ENCODE measurements around the gene RHBDD1. TPM values are rescaled to one million over a fixed set of nuclear protein-coding genes. Genes with fewer than 3 reads are reported as not detected.
"Not testable (repeated sequence)": the region's sequence is repeated elsewhere in the genome, so short reads cannot be mapped to it uniquely, and the experiment has no call there.

The RHBDD1 gene
- total RNA-seq, 1 donor from 2014 or later: 31.3 TPM

GRCh38 chr2:226829721-226830631 is 5.9 kb upstream of the RHBDD1 start:
- Histone ChIP-seq H3K27me3 (ENCODE audit: insufficient read depth, low read length) (no peaks in the 10 kb centered on the region), H4K20me1 (ENCODE audit: insufficient read depth, low read length) (no peaks in the 10 kb centered on the region), H3K4me1 (ENCODE audit: insufficient read depth, low read length) (no peaks in the 10 kb centered on the region), H3K9me3 (ENCODE audit: insufficient read depth, low read depth, low read length) (no peaks in the 10 kb centered on the region), H3K36me3 (ENCODE audit: insufficient read depth, low read length) (no peaks in the 10 kb centered on the region), H3K27ac (ENCODE audit: low read depth, low read length) (no peak overlapping the region), H3K4me3 (ENCODE audit: insufficient read depth, low read depth, low read length) (no peak overlapping the region), H3K79me2 (ENCODE audit: insufficient read depth, low read length) (no peaks in the 10 kb centered on the region), H3K9ac (ENCODE audit: low read length) (no peak overlapping the region), H3K4me2 (ENCODE audit: low read length) (no peak overlapping the region), H2AFZ (ENCODE audit: low read depth, low read length) (no peak overlapping the region)
- FAIRE-seq (no peak), DNase-seq (ENCODE audit: low read depth) (no peak)
- no peaks in the 10 kb centered on the region for H3K9me3 Mint-ChIP-seq (ENCODE audit: unreplicated experiment)
- H3K4me3 Mint-ChIP-seq (ENCODE audit: unreplicated experiment): no peak overlapping the region
- no peaks in the 10 kb centered on the region for H3K36me3 Mint-ChIP-seq (ENCODE audit: low read depth, unreplicated experiment)
- TF ChIP-seq EZH2 (IDR thresholded peaks at IDR 0.05; ENCODE audit: insufficient read depth, low read length) (no peak), CTCF (IDR thresholded peaks at IDR 0.05; ENCODE audit: insufficient read depth, low read depth, low read length) (no peak)
- H3K27me3 Mint-ChIP-seq (ENCODE audit: low read depth, unreplicated experiment): no peaks in the 10 kb centered on the region
- no peak overlapping the region for H3K27ac Mint-ChIP-seq (ENCODE audit: unreplicated experiment)
- no peaks in the 10 kb centered on the region for H3K4me1 Mint-ChIP-seq (ENCODE audit: low read depth, unreplicated experiment)

- Mint-ChIP-seq H3K9me3 (ENCODE audit: unreplicated experiment) (no peaks in the 10 kb centered on the region), H3K27me3 (ENCODE audit: low read depth, unreplicated experiment) (no peaks in the 10 kb centered on the region), H3K36me3 (ENCODE audit: low read depth, unreplicated experiment) (no peaks in the 10 kb centered on the region), H3K4me3 (ENCODE audit: unreplicated experiment) (no peak overlapping the region), H3K4me1 (ENCODE audit: low read depth, unreplicated experiment) (no peaks in the 10 kb centered on the region), H3K27ac (ENCODE audit: unreplicated experiment) (no peak overlapping the region)
- H3K9me3 ChIP-seq (ENCODE audit: insufficient read depth, low read depth, low read length): no peaks in the 10 kb centered on the region
- DNase-seq (ENCODE audit: low read depth) (no peak), FAIRE-seq (no peak)
- H3K36me3 ChIP-seq (ENCODE audit: insufficient read depth, low read length): no peaks in the 10 kb centered on the region
- H3K9ac ChIP-seq (ENCODE audit: low read length): no peak overlapping the region
- no peak overlapping the region for H3K27ac ChIP-seq (ENCODE audit: low read depth, low read length)
- H4K20me1 ChIP-seq (ENCODE audit: insufficient read depth, low read length): no peaks in the 10 kb centered on the region
- no peak overlapping the region for H3K4me2 ChIP-seq (ENCODE audit: low read length)
- H3K4me3 ChIP-seq (ENCODE audit: insufficient read depth, low read depth, low read length): no peak overlapping the region
- TF ChIP-seq CTCF (IDR thresholded peaks at IDR 0.05; ENCODE audit: insufficient read depth, low read depth, low read length): no peak
- TF ChIP-seq EZH2 (IDR thresholded peaks at IDR 0.05; ENCODE audit: insufficient read depth, low read length): no peak
- H3K4me1 ChIP-seq (ENCODE audit: insufficient read depth, low read length): peaks cover 5% of the 10 kb centered on the region
- H2AFZ ChIP-seq (ENCODE audit: low read depth, low read length): no peak overlapping the region
- no peaks in the 10 kb centered on the region for H3K79me2 ChIP-seq (ENCODE audit: insufficient read depth, low read length)
- H3K27me3 ChIP-seq (ENCODE audit: insufficient read depth, low read length): no peaks in the 10 kb centered on the region
Observed at GRCh38 chr2:226831266-226831665, 4.6 kb upstream of the RHBDD1 start.

GRCh38 chr2:226832061-226832460 is 3.8 kb upstream of the RHBDD1 start:
- Histone ChIP-seq H3K4me3 (ENCODE audit: insufficient read depth, low read depth, low read length) (no peak overlapping the region), H3K27me3 (ENCODE audit: insufficient read depth, low read length) (no peaks in the 10 kb centered on the region), H3K79me2 (ENCODE audit: insufficient read depth, low read length) (no peaks in the 10 kb centered on the region), H3K9me3 (ENCODE audit: insufficient read depth, low read depth, low read length) (no peaks in the 10 kb centered on the region), H3K4me2 (ENCODE audit: low read length) (no peak overlapping the region), H3K4me1 (ENCODE audit: insufficient read depth, low read length) (peaks cover 9% of the 10 kb centered on the region), H2AFZ (ENCODE audit: low read depth, low read length) (no peak overlapping the region), H4K20me1 (ENCODE audit: insufficient read depth, low read length) (no peaks in the 10 kb centered on the region), H3K36me3 (ENCODE audit: insufficient read depth, low read length) (no peaks in the 10 kb centered on the region), H3K27ac (ENCODE audit: low read depth, low read length) (no peak overlapping the region), H3K9ac (ENCODE audit: low read length) (no peak overlapping the region)
- Mint-ChIP-seq H3K27me3 (ENCODE audit: low read depth, unreplicated experiment) (no peaks in the 10 kb centered on the region), H3K27ac (ENCODE audit: unreplicated experiment) (no peak overlapping the region), H3K9me3 (ENCODE audit: unreplicated experiment) (no peaks in the 10 kb centered on the region), H3K4me1 (ENCODE audit: low read depth, unreplicated experiment) (peaks cover 2% of the 10 kb centered on the region), H3K4me3 (ENCODE audit: unreplicated experiment) (no peak overlapping the region), H3K36me3 (ENCODE audit: low read depth, unreplicated experiment) (no peaks in the 10 kb centered on the region)
- FAIRE-seq (no peak), DNase-seq (ENCODE audit: low read depth) (no peak)
- TF ChIP-seq CTCF (IDR thresholded peaks at IDR 0.05; ENCODE audit: insufficient read depth, low read depth, low read length): no peak
- no peak for TF ChIP-seq EZH2 (IDR thresholded peaks at IDR 0.05; ENCODE audit: insufficient read depth, low read length)

GRCh38 chr2:226834880-226835279 is 974 bp upstream of the RHBDD1 start:
- H4K20me1 ChIP-seq (ENCODE audit: insufficient read depth, low read length); H3K9ac ChIP-seq (ENCODE audit: low read length); DNase-seq (ENCODE audit: low read depth); H3K27me3 ChIP-seq (ENCODE audit: insufficient read depth, low read length); H3K36me3 Mint-ChIP-seq (ENCODE audit: low read depth, unreplicated experiment); H3K9me3 ChIP-seq (ENCODE audit: insufficient read depth, low read depth, low read length); H3K36me3 ChIP-seq (ENCODE audit: insufficient read depth, low read length); H3K27ac ChIP-seq (ENCODE audit: low read depth, low read length); H3K27me3 Mint-ChIP-seq (ENCODE audit: low read depth, unreplicated experiment); H3K9me3 Mint-ChIP-seq (ENCODE audit: unreplicated experiment); FAIRE-seq; H2AFZ ChIP-seq (ENCODE audit: low read depth, low read length); H3K27ac Mint-ChIP-seq (ENCODE audit: unreplicated experiment): not testable (repeated sequence)
- Histone ChIP-seq H3K4me2 (ENCODE audit: low read length) (peak overlapping the region; percentile 87), H3K4me1 (ENCODE audit: insufficient read depth, low read length) (peaks cover 10% of the 10 kb centered on the region), H3K4me3 (ENCODE audit: insufficient read depth, low read depth, low read length) (peak overlapping the region; percentile 90), H3K79me2 (ENCODE audit: insufficient read depth, low read length) (peaks cover 11% of the 10 kb centered on the region)
- Mint-ChIP-seq H3K4me3 (ENCODE audit: unreplicated experiment) (peak overlapping the region; percentile 93), H3K4me1 (ENCODE audit: low read depth, unreplicated experiment) (peaks cover 15% of the 10 kb centered on the region)
